Kidney (tissue), 14 donors: Measurements from ENCODE around the gene LAMTOR4. TPM values are rescaled to one million over a fixed set of nuclear protein-coding genes. Genes with fewer than 3 reads are reported as not detected.

Experiments used
- DNase-seq, 5 donors: peaks; one replicate each; pipeline ENCODE4 v3.0.0-alpha.2; 2013 to 2020
- FAIRE-seq: peaks from 2 replicates; lab custom pipeline; 2012; peaks lifted over from hg19 to GRCh38; lab: Jason Lieb, UNC
- H3K27ac ChIP-seq, 2 donors: one replicate each; pipeline ENCODE4 v1.7.0; 2013; ENCODE audit warnings: low read depth in 2 of 2, low read length in 2 of 2, inconsistent platforms in 1 of 2
- H3K27me3 ChIP-seq: one replicate; pipeline ENCODE4 v1.7.1; 2013; ENCODE audit warnings: low read length, inconsistent platforms; ENCODE audit not compliant: control insufficient read depth, insufficient read depth
- H3K36me3 ChIP-seq, 3 donors: one replicate each; pipeline versions ENCODE4 v1.7.0 to v1.7.1; 2013; ENCODE audit warnings: low read length in 3 of 3, control low read depth in 1 of 3, inconsistent platforms in 1 of 3; ENCODE audit not compliant: insufficient read depth in 3 of 3, control insufficient read depth in 2 of 3
- H3K4me1 ChIP-seq, 3 donors: one replicate each; pipeline versions ENCODE4 v1.7.0 to v1.7.1; 2013; ENCODE audit warnings: low read length in 3 of 3, inconsistent platforms in 1 of 3, low read depth in 1 of 3; ENCODE audit not compliant: control insufficient read depth in 2 of 3, insufficient read depth in 2 of 3
- H3K4me3 ChIP-seq, 3 donors: one replicate each; pipeline versions ENCODE4 v1.7.0 to v1.8.1; 2013; ENCODE audit warnings: low read length in 3 of 3, control low read depth in 1 of 3, inconsistent platforms in 1 of 3
- H3K9ac ChIP-seq, 3 donors: one replicate each; pipeline versions ENCODE4 v1.7.0 to v1.7.1; 2013; ENCODE audit warnings: low read length in 3 of 3, control low read depth in 1 of 3, inconsistent platforms in 1 of 3
- H3K9me3 ChIP-seq, 3 donors: one replicate each; pipeline versions ENCODE4 v1.7.0 to v1.7.1; 2013; ENCODE audit warnings: low read length in 3 of 3, control low read depth in 1 of 3, inconsistent platforms in 1 of 3; ENCODE audit not compliant: control insufficient read depth in 2 of 3, insufficient read depth in 1 of 3
- intact Hi-C: fragments of 100-400 bp; cut with DNase I; formaldehyde crosslinking; loops from one replicate; pipeline ENCODE4 v1.11.1; 2022
- polyA plus RNA-seq: library from polyadenylated mRNA; stranded (reverse); fragments of 350-450 nt; fragmentation: Illumina TruSeq; extraction: RNeasy Lipid Tissue Mini Kit (QIAGEN cat#74804); gene quantifications from one replicate; pipeline ENCODE4 v1.2.3, GENCODE V29; 2014; ENCODE audit warnings: low read depth, low replicate concordance; ENCODE audit not compliant: insufficient read depth
- total RNA-seq: library from RNA; stranded (reverse); fragmentation: NEBNext Ultra II Directional; extraction: Animal tissue kit (Norgen Biotek cat#: 25700); gene quantifications from one replicate; pipeline ENCODE4 v1.2.1, GENCODE V29; 2021
- TF ChIP-seq, protein P1 (sequence below): IDR thresholded peaks from 3 replicates; pipeline ENCODE4 v1.5.1; 2012; ENCODE audit warnings: mild to moderate bottlenecking, moderate library complexity, borderline replicate concordance; ENCODE audit not compliant: insufficient read depth; ENCODE audit errors: extremely low read depth
- donor health status: control.
- donor health status: control.
- donor health status: control.
- donor health status: control.
- donor health status: control.
- donor health status: DM: yes; HTN: yes; CAD: no.
- donor health status: Normal renal cell carcinoma (clear cell type).

The LAMTOR4 gene
- total and polyA plus RNA-seq, 2 donors from 2014 or later: 122 to 470 TPM

GRCh38 chr7:100171087-100171681 is 22.5 kb downstream of the LAMTOR4 start:
- Histone ChIP-seq H3K4me3 (no peak overlapping the region), H3K9ac (no peak overlapping the region), H3K4me1 (peaks cover 0 to 5% (median 3%) of the 10 kb centered on the region in 3 donors), H3K27ac (no peak overlapping the region), H3K9me3 (no peaks in the 10 kb centered on the region), H3K27me3 (no peaks in the 10 kb centered on the region), H3K36me3 (no peaks in the 10 kb centered on the region)
- TF ChIP-seq, protein P1, sequence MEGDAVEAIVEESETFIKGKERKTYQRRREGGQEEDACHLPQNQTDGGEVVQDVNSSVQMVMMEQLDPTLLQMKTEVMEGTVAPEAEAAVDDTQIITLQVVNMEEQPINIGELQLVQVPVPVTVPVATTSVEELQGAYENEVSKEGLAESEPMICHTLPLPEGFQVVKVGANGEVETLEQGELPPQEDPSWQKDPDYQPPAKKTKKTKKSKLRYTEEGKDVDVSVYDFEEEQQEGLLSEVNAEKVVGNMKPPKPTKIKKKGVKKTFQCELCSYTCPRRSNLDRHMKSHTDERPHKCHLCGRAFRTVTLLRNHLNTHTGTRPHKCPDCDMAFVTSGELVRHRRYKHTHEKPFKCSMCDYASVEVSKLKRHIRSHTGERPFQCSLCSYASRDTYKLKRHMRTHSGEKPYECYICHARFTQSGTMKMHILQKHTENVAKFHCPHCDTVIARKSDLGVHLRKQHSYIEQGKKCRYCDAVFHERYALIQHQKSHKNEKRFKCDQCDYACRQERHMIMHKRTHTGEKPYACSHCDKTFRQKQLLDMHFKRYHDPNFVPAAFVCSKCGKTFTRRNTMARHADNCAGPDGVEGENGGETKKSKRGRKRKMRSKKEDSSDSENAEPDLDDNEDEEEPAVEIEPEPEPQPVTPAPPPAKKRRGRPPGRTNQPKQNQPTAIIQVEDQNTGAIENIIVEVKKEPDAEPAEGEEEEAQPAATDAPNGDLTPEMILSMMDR: no peak
- FAIRE-seq (no peak), DNase-seq (peak; percentile 39 to 82 (median 67))
- intact Hi-C loops: no loop called here

DNA sequence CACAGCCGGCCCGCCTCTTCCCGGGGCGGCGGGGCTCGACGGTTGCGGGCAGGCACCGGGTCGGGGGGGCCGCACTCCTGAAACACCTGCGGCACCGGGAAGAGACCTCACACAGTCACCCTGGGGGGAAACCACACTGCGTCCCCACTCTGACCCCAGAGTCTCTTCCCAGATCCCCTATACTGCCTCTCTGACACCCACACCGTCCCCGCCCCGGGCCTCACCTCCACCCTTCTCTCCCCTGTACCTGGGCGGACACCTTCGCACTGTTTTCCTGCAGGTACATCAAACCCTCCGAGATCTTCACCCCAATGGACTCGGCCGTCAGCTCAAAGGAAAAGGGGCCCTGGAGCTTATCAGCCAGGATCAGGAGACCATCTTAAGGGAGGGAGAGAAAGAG is 23.1 kb downstream of the LAMTOR4 start:
- intact Hi-C loops: no loop called here
- H3K4me3 ChIP-seq: no peak overlapping the region
- FAIRE-seq (no peak), DNase-seq (peak in 2 of 5 donors; percentile 57 to 71)
- H3K27ac ChIP-seq: no peak overlapping the region
- no peaks in the 10 kb centered on the region for H3K27me3 ChIP-seq
- no peaks in the 10 kb centered on the region for H3K36me3 ChIP-seq
- peaks cover 0 to 5% (median 3%) of the 10 kb centered on the region in 3 donors for H3K4me1 ChIP-seq
- TF ChIP-seq, protein P1: no peak
- no peak overlapping the region for H3K9ac ChIP-seq
- H3K9me3 ChIP-seq: no peaks in the 10 kb centered on the region

DNA sequence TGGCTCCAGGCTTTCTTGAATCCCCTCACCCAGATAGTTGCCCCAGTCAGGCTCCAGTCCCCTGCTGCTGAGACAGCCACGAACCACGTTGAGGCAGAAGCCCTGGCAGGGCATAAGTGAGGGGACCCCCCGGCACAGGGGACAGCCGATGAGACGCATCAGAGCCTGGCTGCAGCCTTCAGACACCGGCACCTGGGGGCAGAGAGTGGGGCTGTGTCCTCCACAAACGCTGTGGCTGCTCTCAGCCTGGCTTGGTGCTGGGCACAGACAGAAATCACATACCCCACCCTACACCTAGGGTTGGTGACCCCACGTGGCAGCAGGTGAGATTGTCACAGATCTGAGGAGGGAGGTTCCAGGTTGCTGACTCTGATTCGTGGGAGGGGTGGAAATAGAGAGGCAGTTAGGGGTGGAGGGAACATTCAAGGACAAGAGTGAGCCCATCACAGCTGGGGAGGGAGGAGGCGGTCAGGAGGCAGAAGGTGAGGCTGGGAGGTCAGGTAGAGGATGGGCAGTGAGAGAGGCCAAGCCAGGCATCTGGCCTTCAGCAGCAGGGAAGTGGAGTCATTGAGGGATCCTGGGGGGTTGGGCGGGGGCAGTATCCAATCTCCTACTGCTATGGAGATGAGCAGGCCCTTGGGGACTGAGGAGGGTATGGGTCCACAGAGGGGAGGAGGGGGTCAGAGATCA is 25.2 kb downstream of the LAMTOR4 start:
- FAIRE-seq (no peak), DNase-seq (peak in 2 of 5 donors; percentile 43 to 65)
- Histone ChIP-seq H3K9ac (no peak overlapping the region), H3K9me3 (no peaks in the 10 kb centered on the region), H3K4me1 (peaks cover 0 to 2% (median 0%) of the 10 kb centered on the region in 3 donors), H3K27me3 (no peaks in the 10 kb centered on the region), H3K4me3 (no peak overlapping the region), H3K36me3 (no peaks in the 10 kb centered on the region), H3K27ac (no peak overlapping the region)
- TF ChIP-seq, protein P1: no peak
- intact Hi-C loops: no loop called here
